HG03103 (cell line): ENCODE data around the gene NTF3.

ENCODE experiments used
- ATAC-seq: cut with Tn5 transposase; IDR thresholded peaks from one replicate; pipeline ENCODE4 v1.9.1; 2021; ENCODE audit warnings: low read depth; ENCODE audit not compliant: unreplicated experiment

Gene NTF3

GRCh38 chr12:5456030-5456429, 24.1 kb downstream of the NTF3 start:
- no peak for ATAC-seq

- ATAC-seq, result no peak
Measured at GRCh38 chr12:5456906-5457305, 25.0 kb downstream of the NTF3 start.

GRCh38 chr12:5458229-5459050, 26.5 kb downstream of the NTF3 start:
- no peak for ATAC-seq

- no peak for ATAC-seq
Measured at GRCh38 chr12:5459051-5459782, 27.3 kb downstream of the NTF3 start.

GRCh38 chr12:5460817-5461216, 28.9 kb downstream of the NTF3 start:
- no peak for ATAC-seq

- ATAC-seq, result no peak
Measured at GRCh38 chr12:5461966-5462365, 30.1 kb downstream of the NTF3 start.

- no peak for ATAC-seq
Measured at GRCh38 chr12:5464096-5464495, 32.2 kb downstream of the NTF3 start.

GRCh38 chr12:5465384-5465783, 33.5 kb downstream of the NTF3 start:
- ATAC-seq, result no peak

- ATAC-seq, result no peak
Measured at GRCh38 chr12:5466521-5466960, 34.6 kb downstream of the NTF3 start.

- ATAC-seq, result no peak
Measured at GRCh38 chr12:5467931-5468330, 36.0 kb downstream of the NTF3 start.

- ATAC-seq, result no peak
Measured at GRCh38 chr12:5470221-5470620, 38.3 kb downstream of the NTF3 start.

- no peak for ATAC-seq
Measured at GRCh38 chr12:5470703-5471102, 38.8 kb downstream of the NTF3 start.

GRCh38 chr12:5473076-5473782, 41.3 kb downstream of the NTF3 start:
- no peak for ATAC-seq

GRCh38 chr12:5473783-5474116, 41.8 kb downstream of the NTF3 start:
- no peak for ATAC-seq

- no peak for ATAC-seq
Measured at GRCh38 chr12:5476356-5476755, 44.4 kb downstream of the NTF3 start.

- no peak for ATAC-seq
Measured at GRCh38 chr12:5478081-5478706, 46.3 kb downstream of the NTF3 start.

- ATAC-seq, result no peak
Measured at GRCh38 chr12:5479761-5480160, 47.9 kb downstream of the NTF3 start.

GRCh38 chr12:5480218-5480937, 48.5 kb downstream of the NTF3 start:
- no peak for ATAC-seq

GRCh38 chr12:5480938-5481303, 49.0 kb downstream of the NTF3 start:
- ATAC-seq, result no peak

- no peak for ATAC-seq
Measured at GRCh38 chr12:5481645-5482044, 49.7 kb downstream of the NTF3 start.
